ENCODE results near the gene IL31. TPM values are rescaled to one million over a fixed set of nuclear protein-coding genes. Genes with fewer than 3 reads are reported as not detected.
A peak's percentile ranks its signal among the peaks of the same experiment; 100 is the strongest.

The IL31 gene
- total RNA-seq, 1 donor from 2014 or later, result not detected

DNA sequence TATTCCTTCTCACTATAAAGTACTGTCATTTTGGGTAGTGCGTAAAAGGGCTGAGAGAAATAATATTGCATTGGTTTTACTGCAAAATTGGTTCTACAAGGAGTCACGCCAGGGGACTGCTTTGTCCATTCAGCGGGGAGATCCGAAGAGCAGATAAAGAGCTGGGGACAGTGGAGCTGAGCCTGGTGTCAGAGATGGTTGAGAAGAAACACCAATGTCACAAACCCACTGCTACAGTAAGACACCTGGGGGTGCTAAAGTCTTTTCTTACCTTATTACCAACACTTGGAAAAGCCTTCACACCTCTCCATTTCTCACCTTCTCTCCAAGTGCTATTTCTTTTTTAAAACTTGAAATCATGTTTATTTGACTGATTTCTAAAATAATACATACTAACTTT lies 14.1 kb downstream of the IL31 start:
- no peak for DNase-seq (ENCODE audit: low read depth)

DNA sequence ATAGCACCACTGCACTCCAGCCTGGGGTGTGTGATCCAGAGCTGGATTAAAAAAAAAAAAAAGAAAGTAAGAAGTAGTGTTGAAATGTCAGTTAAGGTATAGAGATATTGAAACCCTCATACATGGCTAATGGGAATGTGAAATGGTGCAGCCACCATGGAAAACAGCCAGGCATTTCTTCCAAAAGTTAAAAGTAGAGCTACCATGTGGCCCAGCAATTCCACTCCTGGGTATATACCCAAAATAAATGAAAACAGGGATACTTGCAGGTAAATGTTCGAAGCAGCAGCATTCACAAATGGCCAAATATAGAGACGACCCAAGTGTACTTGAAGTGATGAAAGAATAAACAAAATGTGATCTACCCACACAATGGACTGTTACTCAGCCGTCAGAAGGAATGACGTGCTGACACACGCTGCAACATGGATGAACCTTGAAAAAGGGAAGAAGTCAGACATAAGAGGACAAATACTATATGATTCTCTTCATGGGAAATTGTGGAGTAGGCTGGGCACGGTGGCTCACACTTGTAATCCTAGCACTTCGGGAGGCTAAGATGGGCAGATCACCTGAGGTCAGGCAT lies 15.2 kb downstream of the IL31 start:
- DNase-seq (ENCODE audit: low read depth), result no peak

DNA sequence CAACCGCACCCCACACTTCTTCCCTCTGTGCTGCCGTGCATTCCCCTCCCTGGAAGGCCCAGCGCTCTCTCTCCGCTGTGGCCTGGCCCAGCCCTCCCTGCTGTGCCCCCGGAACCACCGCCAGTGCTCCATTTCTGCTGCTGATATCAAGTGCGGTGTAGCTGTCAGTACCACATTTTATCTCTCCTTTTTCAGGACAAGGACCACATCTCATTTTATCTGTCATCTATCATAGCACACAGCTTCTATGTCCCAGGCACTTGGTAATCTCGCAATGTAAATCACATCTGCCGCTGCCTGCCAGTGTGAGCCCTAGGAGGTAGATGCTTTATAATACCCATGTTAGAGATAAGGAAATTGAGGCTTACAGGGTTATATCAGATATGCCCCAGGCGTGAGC lies 18.3 kb downstream of the IL31 start:
- no peak for DNase-seq (ENCODE audit: low read depth)

DNA sequence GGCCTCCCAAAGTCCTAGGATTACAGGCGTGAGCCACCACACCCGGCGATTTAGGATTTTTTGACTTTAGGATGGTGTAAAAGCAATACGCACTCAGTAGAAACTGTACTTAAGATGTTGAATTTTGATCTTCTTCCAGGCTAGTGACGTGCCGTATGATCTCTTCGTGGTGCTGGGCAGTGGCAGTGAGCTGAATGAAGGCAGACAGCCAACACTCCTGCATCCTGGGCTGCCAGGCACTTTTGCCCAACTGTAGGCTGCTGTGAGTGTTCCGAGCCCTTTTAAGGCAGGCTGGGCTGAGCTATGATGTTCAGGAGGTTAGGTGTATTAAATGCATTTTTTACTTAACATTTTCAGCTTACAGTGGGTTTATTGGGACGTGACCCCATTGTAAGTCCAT lies 21.3 kb downstream of the IL31 start:
- DNase-seq (ENCODE audit: low read depth), result no peak

DNA sequence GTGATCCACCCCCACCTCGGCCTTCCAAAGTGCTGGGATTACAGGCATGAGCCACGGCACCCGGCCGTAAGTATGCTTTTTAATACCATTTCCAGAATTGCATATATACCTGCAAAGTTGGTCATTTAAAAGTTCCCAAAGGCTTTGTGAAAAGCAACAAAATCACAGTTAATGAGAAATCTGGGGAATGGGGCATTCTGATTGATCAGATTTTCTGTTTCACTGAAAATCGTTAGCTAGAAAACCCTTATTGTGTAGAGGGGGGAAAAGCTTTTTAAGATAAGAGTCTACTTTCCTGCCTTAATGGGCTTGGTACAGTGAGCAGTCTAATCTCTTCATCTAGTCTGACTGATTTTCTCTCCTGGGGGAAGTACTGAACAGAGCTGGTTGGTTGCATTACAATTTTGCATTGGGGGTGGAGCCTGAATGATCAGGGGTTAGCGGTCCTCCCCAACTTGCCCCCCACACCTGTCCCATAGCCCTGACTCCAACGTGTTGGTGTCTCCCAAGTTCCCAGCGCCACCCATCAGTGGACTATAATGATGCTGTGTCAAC lies 23.8 kb downstream of the IL31 start:
- no peak for DNase-seq (ENCODE audit: low read depth)

DNA sequence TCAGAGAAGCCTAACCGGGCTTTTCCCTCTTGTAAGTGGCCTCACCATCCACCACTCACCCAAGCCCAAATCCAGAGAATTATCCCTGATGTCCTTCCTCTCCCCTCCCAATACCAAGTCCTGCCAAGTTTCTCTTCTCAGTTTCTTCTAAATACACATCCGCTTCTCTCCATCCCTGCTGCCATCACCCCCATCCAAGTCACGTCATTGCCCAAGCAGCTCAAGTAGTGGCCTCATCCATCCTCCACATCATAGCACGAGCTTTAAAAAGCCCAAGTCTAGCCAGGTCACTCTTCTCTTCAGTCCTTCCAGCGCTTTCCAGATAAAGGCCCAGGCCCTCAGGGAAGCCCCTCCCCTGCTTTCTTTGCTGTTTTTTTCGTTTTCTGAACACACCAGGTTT lies 25.4 kb downstream of the IL31 start:
- DNase-seq (ENCODE audit: low read depth), result no peak

DNA sequence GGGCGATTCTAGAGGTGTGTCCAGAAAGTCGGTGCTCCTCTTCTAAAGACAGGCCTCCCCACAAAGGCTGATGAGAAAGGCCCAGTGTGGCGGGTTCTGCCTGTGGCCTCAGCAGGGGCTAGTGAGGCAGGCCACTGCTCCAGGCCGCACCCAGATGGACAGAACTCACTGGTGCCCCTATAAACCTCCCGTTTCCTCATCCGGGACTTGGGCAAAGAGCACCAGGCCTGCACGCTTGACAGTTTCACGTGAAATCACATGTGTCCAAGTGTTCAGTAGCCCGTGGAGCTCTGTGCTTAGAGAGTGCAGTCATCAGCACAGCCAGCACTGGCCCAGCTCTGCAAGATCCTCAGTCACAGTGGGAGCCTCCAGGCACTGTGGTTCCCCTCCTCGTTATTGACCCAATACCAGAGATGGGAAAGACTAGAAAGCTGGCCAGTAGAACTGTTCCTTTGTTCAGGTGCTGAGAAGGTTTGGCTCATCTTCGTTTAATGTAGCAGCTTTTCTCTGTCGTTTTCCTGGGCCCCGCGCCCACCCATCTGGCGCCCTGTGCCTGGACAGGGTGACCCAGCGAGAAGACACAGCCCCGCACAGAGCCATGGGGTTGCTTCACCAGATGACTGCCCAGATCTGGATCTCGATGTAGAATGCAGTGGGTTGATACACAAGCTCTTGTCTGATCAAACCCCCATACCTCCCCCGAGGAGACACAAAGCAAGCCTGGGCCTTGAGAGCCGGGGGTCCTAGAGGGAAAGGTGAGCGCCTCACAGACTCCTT lies 26.3 kb downstream of the IL31 start:
- DNase-seq (ENCODE audit: low read depth), result no peak

DNA sequence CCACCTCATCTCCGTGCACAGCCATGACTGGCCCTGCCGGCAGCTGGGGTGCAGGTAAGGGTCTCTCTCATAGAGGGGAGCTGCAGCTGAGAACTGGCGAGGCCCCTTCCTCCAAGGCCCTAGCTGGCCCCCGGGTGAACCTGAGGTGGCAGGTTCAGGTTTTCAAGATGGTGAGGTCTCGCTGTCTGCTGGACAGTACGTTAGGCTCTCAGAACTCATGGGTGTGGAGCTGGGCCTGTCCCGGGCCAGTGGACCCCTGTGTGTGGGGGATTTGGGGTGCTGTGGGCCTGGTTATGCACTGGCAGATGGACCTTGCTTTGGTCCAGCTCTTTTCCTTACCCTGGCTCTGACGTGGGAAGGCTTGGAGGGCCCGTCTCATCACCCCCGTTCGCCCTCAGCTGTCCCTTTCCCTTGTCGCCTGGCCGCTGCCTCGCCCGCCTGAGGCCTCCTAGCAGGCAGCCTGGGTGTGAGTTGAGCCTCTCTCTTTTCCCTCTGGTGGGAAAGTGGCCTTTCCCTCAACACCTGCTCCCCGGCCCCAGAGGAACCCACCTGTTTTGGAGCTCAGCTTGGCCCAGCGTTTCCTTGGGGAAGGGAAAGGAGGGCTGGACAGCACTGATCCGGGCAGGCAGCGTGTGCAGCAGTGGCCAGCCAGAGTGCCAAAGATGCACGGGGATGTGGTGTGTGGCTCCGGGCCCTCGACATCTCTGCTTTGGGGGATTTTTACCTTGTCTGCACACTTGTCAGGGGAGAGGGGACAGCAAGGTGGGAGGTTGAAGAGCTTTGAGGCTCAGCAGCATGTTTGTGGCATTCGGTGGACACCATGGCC lies 28.3 kb downstream of the IL31 start:
- DNase-seq (ENCODE audit: low read depth), result peak; percentile 80

DNA sequence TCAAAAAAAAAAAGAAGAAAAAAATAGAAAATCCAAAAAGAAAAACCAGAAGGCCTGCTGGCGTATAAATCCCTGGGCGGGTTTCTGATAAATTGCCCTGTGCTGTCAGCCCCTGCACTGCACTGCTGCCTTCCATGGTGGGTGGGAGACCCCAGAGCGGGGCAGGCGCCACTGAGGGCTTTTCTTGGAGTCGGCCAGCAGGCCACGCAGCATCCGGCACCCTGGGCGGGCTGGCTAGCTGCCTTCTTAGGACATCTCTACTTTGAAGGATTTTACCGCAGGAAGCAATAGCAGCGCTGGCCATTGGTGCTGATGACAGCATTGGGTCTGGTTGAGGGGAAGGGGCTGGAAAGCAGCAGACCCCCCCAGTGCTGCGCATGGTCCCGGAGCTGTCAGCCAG lies 29.1 kb downstream of the IL31 start:
- DNase-seq (ENCODE audit: low read depth), result no peak

DNA sequence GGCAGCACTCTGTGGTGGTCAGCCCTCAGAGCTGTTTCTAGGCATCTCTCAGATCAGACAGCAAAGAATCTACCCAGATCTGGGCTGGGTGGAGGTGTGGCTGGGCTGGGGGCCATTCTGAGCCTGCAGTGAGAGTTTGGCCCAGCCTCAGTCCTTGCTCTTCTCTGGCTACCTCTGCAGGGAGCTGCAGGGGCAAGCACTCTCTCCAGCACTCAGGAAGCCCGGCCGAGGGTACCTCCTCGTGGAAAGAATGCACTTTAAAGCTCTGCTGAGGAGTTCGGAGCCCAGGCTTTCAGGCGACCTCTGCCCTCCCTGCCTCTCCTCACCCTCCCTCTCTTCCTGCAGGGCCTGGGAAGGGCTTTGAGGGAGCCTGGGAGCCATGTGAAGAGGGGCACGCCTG lies 31.2 kb downstream of the IL31 start:
- no peak for DNase-seq (ENCODE audit: low read depth)

DNA sequence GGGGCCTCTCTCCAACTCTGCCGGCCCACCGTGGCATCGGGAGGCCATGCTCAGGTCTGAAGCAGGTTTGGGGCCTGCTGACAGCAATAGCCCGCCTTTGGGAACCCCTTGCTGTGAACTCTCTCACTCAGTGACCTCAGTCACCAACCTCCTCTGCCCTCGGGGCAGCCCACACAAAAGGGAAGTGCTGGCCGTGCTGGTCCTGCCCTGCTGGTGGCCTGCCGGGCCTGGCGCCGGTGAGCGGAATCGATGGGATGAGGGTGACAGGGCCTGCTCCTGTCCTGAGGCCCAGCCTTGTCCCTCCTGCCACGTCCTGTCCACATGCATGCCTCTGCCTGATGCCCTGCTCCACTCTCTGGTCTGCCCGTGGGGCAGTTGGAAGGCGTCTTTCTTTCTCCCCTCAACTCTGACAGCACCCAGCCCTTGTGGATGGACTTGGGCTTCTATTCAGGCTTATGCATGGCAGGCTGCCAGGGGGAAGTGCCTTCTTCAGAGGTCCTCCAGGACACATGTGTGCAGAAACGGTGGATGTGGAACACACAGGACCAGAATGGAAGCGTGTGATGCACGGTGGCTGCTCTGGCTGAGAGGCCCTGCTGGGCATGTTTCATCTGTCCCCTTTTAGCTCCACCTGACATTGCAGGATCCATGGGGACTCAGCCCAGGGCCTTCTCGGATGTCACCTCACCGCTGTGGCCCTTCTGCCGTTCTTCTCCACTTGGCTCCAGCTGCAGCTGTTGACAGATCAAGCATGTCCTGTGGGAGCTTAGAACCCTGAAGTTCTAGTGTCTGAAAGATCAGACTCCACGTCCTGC lies 31.9 kb downstream of the IL31 start:
- peak; percentile 69 for DNase-seq (ENCODE audit: low read depth)

DNA sequence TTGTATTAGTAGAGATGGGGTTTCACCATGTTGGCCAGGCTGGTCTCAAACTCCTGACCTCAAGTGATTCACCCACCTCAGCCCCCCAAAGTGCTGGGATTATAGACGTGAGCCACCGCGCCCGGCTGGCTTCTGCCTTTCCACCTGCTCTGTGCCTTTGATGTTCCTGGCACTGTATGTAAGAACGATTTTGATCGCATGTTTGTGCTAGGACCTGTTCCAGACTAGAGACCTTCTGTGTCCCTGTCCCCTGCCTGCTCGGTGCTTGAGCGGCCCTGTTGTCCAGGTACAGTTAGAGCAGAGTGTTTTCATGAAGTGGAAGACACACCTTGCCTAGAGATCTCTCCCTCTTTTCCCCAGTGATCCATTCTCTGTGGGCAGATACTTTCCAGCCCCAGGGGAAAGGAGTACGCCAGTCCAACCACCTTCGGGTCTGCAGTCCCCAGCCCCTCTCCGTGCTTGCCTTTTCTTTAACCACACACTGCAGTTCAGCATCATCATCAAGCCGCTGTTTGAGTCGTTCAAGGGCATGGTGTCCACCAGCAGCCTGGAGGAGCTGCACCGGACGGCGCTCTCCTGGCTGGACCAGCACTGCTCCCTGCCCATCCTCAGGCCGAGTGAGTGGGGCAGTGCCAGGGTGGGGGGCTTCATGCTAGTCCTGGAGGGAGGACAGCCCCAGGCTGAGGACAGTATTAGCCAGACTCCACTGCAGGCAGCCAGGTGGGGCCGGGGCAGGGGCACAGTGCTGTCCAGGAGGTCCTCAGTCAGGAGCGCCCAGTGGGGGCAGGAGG lies 33.4 kb downstream of the IL31 start:
- DNase-seq (ENCODE audit: low read depth), result no peak

DNA sequence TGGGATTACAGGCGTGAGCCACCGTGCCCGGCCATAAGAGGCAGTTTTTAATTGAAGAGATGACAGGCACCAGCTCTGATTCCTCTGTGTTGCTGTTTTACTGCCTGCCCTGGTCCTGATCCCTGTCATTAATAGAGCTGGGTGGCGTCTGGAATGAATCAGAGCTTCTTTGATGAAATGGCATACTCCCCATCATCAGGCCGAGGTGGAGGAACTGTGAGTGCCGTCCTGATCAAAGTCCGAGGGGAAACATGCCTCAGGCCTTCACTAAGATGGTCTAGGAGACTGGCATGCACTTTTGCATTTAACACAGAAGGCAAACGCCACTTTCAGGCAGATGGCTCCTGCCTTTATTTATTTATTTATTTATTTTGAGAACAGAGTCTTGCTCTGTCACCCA lies 34.1 kb downstream of the IL31 start:
- no peak for DNase-seq (ENCODE audit: low read depth)

DNA sequence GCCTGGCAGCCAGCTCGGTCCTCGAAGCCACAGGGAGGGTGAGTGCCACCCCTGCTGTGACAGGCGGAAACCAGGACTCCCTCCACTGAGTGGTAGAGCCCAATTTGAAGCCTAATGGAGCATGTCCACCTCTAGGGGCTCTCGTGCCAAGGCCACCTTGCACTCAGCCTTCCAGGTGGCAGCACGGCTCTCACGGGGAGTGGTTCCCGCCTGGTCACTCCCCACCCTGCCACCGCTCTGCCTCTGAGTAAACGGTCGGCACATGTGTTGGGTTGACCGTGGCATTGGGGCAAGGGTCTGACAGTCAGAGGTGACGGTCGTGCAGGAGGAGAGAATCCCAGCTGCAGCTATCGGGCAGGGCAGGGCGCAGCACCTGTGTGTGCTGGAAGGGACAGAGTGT lies 34.8 kb downstream of the IL31 start:
- no peak for DNase-seq (ENCODE audit: low read depth)

DNA sequence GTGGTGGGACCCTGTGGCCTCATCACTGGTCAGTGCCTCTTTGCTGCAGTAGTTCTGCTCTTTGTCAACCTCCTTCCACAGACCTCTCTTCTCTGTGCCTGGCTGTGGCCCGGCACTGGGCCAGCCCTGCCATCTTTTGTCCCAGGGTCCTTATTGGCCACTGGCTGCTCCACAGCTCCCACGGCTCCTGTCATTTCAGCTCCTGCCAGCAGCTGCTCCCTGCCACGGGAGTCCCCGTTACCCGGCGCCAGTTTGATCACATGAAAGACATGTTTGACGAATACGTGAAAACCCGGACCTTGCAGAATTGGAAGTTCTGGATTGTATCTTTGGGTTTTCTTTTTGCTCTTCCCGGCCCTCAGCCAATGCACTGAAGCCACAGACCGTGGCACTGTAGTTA lies 35.4 kb downstream of the IL31 start:
- no peak for DNase-seq (ENCODE audit: low read depth)

DNA sequence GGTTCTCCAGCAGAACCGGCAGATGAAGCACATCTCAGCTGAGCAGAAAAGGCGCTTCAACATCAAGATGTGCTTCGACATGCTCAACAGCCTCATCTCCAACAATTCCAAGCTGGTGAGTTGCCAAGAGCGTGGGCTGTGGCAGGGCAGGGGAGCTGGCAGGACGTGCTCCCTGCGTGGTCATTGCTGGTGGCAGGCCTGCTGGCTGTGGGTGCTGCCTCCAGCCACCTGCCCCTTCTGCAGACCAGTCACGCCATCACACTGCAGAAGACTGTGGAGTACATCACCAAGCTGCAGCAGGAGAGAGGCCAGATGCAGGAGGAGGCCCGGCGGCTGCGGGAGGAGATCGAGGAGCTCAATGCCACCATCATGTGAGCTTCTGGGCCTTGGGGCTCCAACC lies 35.8 kb downstream of the IL31 start:
- peak; percentile 78 for DNase-seq (ENCODE audit: low read depth)

DNA sequence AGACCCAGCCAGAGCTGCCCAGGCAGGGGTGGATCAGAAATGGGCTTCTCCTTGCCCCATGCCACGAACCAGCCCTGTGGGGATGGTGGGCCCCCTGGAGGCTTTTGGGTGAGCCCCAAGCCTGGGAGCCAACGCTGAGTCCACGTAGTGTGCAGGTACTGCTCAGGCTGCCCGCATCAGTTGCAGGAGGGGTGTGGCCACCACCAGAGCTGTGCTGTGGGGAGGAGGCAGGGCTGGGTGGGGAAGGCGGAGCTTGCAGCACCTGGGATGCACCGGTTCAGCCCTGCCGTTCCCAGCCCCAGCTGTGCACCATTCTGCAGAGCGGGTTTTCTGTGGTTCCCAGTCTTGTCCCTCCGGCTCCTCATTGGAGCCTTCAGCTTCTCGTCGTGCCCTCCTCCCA lies 36.3 kb downstream of the IL31 start:
- no peak for DNase-seq (ENCODE audit: low read depth)

DNA sequence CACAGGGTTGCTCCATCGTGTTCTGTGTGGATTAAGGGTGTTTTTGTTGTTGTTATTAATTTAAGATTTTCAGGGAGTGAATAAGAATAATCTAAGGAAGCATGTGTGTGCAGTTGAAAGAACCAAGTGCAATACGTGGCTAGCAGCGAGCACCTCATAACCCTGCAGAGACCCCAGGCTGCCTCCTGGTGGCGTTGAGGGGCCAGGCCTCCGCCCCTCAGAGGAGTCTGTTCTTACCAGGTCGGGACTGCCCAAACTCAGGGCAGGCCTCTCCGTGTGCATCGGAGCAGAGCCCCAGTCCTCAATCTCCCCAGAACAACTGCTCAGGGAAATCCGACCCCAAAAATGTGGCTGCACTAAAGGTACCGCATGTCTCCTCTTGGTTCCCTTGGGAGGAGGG lies 36.8 kb downstream of the IL31 start:
- no peak for DNase-seq (ENCODE audit: low read depth)

DNA sequence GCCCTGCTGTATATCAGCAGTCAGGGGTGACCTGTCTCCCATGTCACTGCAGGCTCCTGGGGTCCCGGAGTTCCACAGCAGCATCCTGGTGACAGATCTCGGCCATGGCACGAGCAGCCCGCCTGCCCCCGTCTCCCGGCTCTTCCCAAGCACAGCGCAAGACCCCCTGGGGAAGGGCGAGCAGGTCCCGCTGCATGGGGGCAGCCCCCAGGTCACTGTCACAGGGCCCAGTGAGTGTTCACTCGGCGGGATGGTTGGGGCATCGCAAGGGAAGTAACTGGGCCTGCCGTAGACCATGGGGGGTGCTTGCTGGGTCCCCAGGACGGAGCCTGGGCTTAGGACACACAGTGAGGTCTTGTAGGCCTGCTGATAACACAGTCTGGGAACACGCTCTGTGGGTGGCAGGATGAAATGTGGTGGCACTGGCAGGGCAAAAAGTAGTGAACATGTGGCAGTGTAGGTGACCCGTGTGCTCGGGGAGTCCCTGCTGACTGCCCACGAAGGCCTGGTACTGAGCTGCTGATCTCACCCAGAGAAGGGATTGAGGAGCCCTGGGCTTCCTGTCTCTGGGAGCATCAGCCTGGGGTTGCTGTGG lies 38.5 kb downstream of the IL31 start:
- DNase-seq (ENCODE audit: low read depth), result no peak

All from myocyte (in vitro differentiated cells).